OCI-LY1 (cell line): Measurements from ENCODE around the gene PEX5L.

Experiments used
- H2AFZ ChIP-seq: fragments of 200-600 bp; sonication (generic), shearing (Covaris generic); 2 replicates; pipeline ENCODE4 v1.6.0; 2014; ENCODE audit warnings: antibody characterized with exemption, mild to moderate bottlenecking, low read length
- H3F3A ChIP-seq: fragments of 200-600 bp; sonication (generic), shearing (Covaris generic); 2 replicates; pipeline ENCODE4 v1.6.0; 2014; ENCODE audit warnings: mild to moderate bottlenecking, antibody characterized with exemption, low read length, moderate library complexity; ENCODE audit not compliant: insufficient read depth
- H3K27ac ChIP-seq: fragments of 200-600 bp; sonication (generic); 2 replicates; pipeline ENCODE4 v1.5.1; 2014; ENCODE audit warnings: low read length, mixed run types, mild to moderate bottlenecking, low read depth; ENCODE audit not compliant: poor library complexity, severe bottlenecking
- H3K27me3 ChIP-seq: fragments of 200-600 bp; sonication (generic); 2 replicates; pipeline ENCODE4 v1.6.0; 2014; ENCODE audit warnings: antibody characterized with exemption, mild to moderate bottlenecking, low read length, moderate library complexity; ENCODE audit not compliant: insufficient read depth
- H3K36me3 ChIP-seq: fragments of 200-600 bp; sonication (generic); 2 replicates; pipeline ENCODE4 v1.6.1; 2014; ENCODE audit warnings: mild to moderate bottlenecking, antibody characterized with exemption, low read length, moderate library complexity, mixed read lengths; ENCODE audit not compliant: insufficient read depth
- H3K4me1 ChIP-seq: fragments of 200-600 bp; sonication (generic); 2 replicates; pipeline ENCODE4 v1.5.1; 2014; ENCODE audit warnings: mild to moderate bottlenecking, low read length, moderate library complexity; ENCODE audit not compliant: insufficient read depth, severe bottlenecking
- H3K4me2 ChIP-seq: fragments of 200-600 bp; sonication (generic), shearing (Covaris generic); 2 replicates; pipeline ENCODE4 v1.6.1; 2014; ENCODE audit warnings: low read length
- H3K4me3 ChIP-seq: fragments of 200-600 bp; sonication (generic); 2 replicates; pipeline ENCODE4 v1.5.1; 2014; ENCODE audit warnings: low read length, low read depth, mild to moderate bottlenecking, mixed read lengths; ENCODE audit not compliant: poor library complexity, severe bottlenecking
- H3K79me2 ChIP-seq: fragments of 200-600 bp; shearing (Covaris generic); 2 replicates; pipeline ENCODE4 v1.6.1; 2016; ENCODE audit warnings: mixed run types, low read length, mixed read lengths; ENCODE audit not compliant: insufficient read depth
- H3K9ac ChIP-seq: fragments of 200-600 bp; sonication (generic), shearing (Covaris generic); 2 replicates; pipeline ENCODE4 v1.6.1; 2014; ENCODE audit warnings: mild to moderate bottlenecking, low read length, mixed read lengths
- H3K9me2 ChIP-seq: fragments of 200-600 bp; sonication (generic), shearing (Covaris generic); 2 replicates; pipeline ENCODE4 v1.6.1; 2014; ENCODE audit warnings: low read depth, mild to moderate bottlenecking, low read length, mixed read lengths
- H3K9me3 ChIP-seq: fragments of 200-600 bp; shearing (Covaris generic); 2 replicates; pipeline ENCODE4 v1.6.1; 2014; ENCODE audit warnings: low read length, mixed read lengths
- H4K20me1 ChIP-seq: fragments of 200-600 bp; sonication (generic), shearing (Covaris generic); 2 replicates; pipeline ENCODE4 v1.6.0; 2016; ENCODE audit warnings: mild to moderate bottlenecking, low read length; ENCODE audit not compliant: insufficient read depth
- EZH2 ChIP-seq: fragments of 200-600 bp; sonication (generic), shearing (Covaris generic); IDR thresholded peaks from 2 replicates; pipeline ENCODE4 v1.8.0; 2017; ENCODE audit warnings: borderline replicate concordance, mixed run types, mild to moderate bottlenecking, antibody characterized with exemption, low read length, moderate library complexity, mixed read lengths
- TF ChIP-seq, protein P1 (sequence below): fragments of 200-600 bp; sonication (generic), shearing (Covaris generic); IDR thresholded peaks from 2 replicates; pipeline ENCODE4 v1.5.1; 2017; ENCODE audit warnings: mild to moderate bottlenecking, antibody characterized with exemption, low read length, moderate library complexity, mixed read lengths

The PEX5L gene

DNA sequence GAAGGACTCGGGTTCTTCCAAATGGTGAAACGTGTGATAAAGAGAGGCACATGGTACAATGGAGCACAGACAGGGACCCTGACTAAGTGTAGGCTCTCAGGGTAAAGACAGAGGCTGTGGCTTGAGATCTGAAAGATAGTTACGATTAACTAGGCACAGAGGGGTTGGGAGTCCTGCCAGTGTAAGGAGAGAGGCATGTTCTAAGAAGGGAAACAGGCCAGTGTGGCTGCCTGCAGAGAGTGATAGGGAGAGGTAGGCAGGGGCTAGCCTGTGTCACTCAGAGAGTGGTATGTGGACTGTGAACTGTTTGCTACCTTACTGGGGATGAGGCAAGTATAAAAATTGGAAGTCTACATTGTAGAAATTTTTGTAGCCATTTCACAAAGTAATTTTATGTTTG is 109.5 kb downstream of the PEX5L start:
- peak overlapping the region; percentile 13; the same call in 1 of the 2 replicates for H3K9ac ChIP-seq
- TF ChIP-seq, protein P1, sequence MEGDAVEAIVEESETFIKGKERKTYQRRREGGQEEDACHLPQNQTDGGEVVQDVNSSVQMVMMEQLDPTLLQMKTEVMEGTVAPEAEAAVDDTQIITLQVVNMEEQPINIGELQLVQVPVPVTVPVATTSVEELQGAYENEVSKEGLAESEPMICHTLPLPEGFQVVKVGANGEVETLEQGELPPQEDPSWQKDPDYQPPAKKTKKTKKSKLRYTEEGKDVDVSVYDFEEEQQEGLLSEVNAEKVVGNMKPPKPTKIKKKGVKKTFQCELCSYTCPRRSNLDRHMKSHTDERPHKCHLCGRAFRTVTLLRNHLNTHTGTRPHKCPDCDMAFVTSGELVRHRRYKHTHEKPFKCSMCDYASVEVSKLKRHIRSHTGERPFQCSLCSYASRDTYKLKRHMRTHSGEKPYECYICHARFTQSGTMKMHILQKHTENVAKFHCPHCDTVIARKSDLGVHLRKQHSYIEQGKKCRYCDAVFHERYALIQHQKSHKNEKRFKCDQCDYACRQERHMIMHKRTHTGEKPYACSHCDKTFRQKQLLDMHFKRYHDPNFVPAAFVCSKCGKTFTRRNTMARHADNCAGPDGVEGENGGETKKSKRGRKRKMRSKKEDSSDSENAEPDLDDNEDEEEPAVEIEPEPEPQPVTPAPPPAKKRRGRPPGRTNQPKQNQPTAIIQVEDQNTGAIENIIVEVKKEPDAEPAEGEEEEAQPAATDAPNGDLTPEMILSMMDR: no peak
- TF ChIP-seq EZH2: no peak
- H3K9me3 ChIP-seq: no peaks in the 10 kb centered on the region
- H3K9me2 ChIP-seq: no peaks in the 10 kb centered on the region
- no peaks in the 10 kb centered on the region for H4K20me1 ChIP-seq
- H3K4me2 ChIP-seq: peak overlapping the region; percentile 13; the same call in 1 of the 2 replicates
- no peaks in the 10 kb centered on the region for H3K79me2 ChIP-seq
- peaks cover 73% of the 10 kb centered on the region for H3K4me1 ChIP-seq
- H3K4me3 ChIP-seq: no peak overlapping the region
- H2AFZ ChIP-seq: peak overlapping the region; percentile 74; the same call in 1 of the 2 replicates
- H3K27me3 ChIP-seq: no peaks in the 10 kb centered on the region
- H3K27ac ChIP-seq: peak overlapping the region; percentile 9
- H3F3A ChIP-seq: no peaks in the 10 kb centered on the region
- no peaks in the 10 kb centered on the region for H3K36me3 ChIP-seq

DNA sequence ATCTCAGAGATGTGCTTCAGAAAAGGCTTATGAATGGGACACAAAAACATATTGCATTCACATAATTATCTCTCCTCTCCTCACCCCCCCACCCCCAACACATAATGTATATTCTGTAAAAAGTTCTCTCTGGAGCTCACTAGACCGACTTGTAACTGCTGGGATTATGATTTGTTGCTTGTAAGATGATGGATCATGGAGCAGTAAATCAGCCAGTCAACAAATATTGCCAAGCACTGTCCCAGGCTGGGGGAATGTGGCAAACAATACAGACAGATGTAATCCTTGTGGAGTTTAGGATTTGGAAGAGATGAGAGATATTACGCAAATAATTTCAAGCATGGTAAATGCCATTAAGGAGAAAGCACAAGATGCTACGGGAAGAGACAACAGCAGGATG is 114.8 kb downstream of the PEX5L start:
- no peaks in the 10 kb centered on the region for H3K27me3 ChIP-seq
- H4K20me1 ChIP-seq: no peaks in the 10 kb centered on the region
- no peaks in the 10 kb centered on the region for H3K79me2 ChIP-seq
- H2AFZ ChIP-seq: no peak overlapping the region
- H3K4me2 ChIP-seq: no peak overlapping the region; the same call in 1 of the 2 replicates
- no peak for TF ChIP-seq EZH2
- TF ChIP-seq, protein P1: no peak
- H3K4me3 ChIP-seq: no peak overlapping the region
- no peaks in the 10 kb centered on the region for H3K36me3 ChIP-seq
- peaks cover 42% of the 10 kb centered on the region for H3K4me1 ChIP-seq
- no peaks in the 10 kb centered on the region for H3K9me2 ChIP-seq
- H3K9me3 ChIP-seq: no peaks in the 10 kb centered on the region
- H3F3A ChIP-seq: no peaks in the 10 kb centered on the region
- H3K9ac ChIP-seq: no peak overlapping the region
- no peak overlapping the region for H3K27ac ChIP-seq

DNA sequence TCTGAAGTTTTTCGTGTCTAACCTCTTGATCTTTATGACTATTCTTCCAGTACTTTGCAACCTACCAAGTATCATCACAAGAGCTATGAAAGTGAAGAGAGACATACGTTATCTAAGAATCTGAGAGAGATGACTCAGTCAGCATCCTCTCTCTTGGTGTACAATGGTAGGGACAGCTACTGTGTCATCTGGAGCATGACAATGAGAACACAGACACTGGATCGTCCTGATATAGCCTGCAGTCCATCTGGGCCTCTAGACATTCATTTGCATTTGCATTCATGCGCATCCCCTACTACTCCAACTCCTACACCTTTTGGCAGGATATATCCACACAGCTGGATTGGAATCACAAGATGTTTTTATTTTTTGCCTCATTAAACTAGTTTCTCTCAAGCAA is 115.2 kb downstream of the PEX5L start:
- peaks cover 38% of the 10 kb centered on the region for H3K4me1 ChIP-seq
- no peaks in the 10 kb centered on the region for H3F3A ChIP-seq
- H3K27me3 ChIP-seq: no peaks in the 10 kb centered on the region
- H3K36me3 ChIP-seq: no peaks in the 10 kb centered on the region
- no peaks in the 10 kb centered on the region for H4K20me1 ChIP-seq
- no peaks in the 10 kb centered on the region for H3K79me2 ChIP-seq
- H3K9me3 ChIP-seq: no peaks in the 10 kb centered on the region
- no peak overlapping the region; the same call in 1 of the 2 replicates for H3K4me2 ChIP-seq
- H3K27ac ChIP-seq: no peak overlapping the region
- TF ChIP-seq EZH2: no peak
- TF ChIP-seq, protein P1: no peak
- H3K9me2 ChIP-seq: no peaks in the 10 kb centered on the region
- H2AFZ ChIP-seq: no peak overlapping the region
- no peak overlapping the region for H3K9ac ChIP-seq
- no peak overlapping the region for H3K4me3 ChIP-seq
